Inflammatory macrophage (primary cell): Measurements from ENCODE around the gene SLC35E2B.

Experiments
- DNase-seq, 2 donors: peaks; one replicate each; pipeline ENCODE4 v3.0.0-alpha.2; 2020 to 2022

SLC35E2B gene

GRCh38 chr1:1623181-1623630, 69.4 kb downstream of the SLC35E2B start:
- no peak for DNase-seq

GRCh38 chr1:1622788-1623094, 69.9 kb downstream of the SLC35E2B start:
- DNase-seq: no peak

- DNase-seq: no peak
Observed at GRCh38 chr1:1622010-1622787, 70.4 kb downstream of the SLC35E2B start.

GRCh38 chr1:1621173-1622009, 71.2 kb downstream of the SLC35E2B start:
- no peak for DNase-seq

GRCh38 chr1:1620433-1621139, 72.0 kb downstream of the SLC35E2B start:
- DNase-seq: no peak

GRCh38 chr1:1619917-1620361, 72.7 kb downstream of the SLC35E2B start:
- peak; percentile 6 to 35 for DNase-seq

- no peak for DNase-seq
Observed at GRCh38 chr1:1618396-1619068, 74.1 kb downstream of the SLC35E2B start.

- DNase-seq: no peak
Observed at GRCh38 chr1:1617925-1618324, 74.7 kb downstream of the SLC35E2B start.

- no peak for DNase-seq
Observed at GRCh38 chr1:1617516-1617915, 75.1 kb downstream of the SLC35E2B start.

- no peak for DNase-seq
Observed at GRCh38 chr1:1616838-1617237, 75.8 kb downstream of the SLC35E2B start.

- DNase-seq: peak; percentile 14 to 58
Observed at GRCh38 chr1:1616045-1616790, 76.4 kb downstream of the SLC35E2B start.

- DNase-seq: peak; percentile 97 to 98
Observed at GRCh38 chr1:1615256-1616044, 77.1 kb downstream of the SLC35E2B start, which contains the start of gene MIB2. MIB2 (plus strand) TSS chr1:1615500; CDS start chr1:1623453, 7,953 bp downstream.

- no peak for DNase-seq
Observed at GRCh38 chr1:1614954-1615255, 77.7 kb downstream of the SLC35E2B start.

- DNase-seq: peak; percentile 96 to 97
Observed at GRCh38 chr1:1614204-1614953, 78.2 kb downstream of the SLC35E2B start.

GRCh38 chr1:1613509-1614082, 79.0 kb downstream of the SLC35E2B start:
- no peak for DNase-seq

- DNase-seq: no peak
Observed at GRCh38 chr1:1612104-1612400, 80.5 kb downstream of the SLC35E2B start.

- DNase-seq: no peak
Observed at GRCh38 chr1:1610796-1611195, 81.8 kb downstream of the SLC35E2B start.

- DNase-seq: peak; percentile 5 to 32
Observed at GRCh38 chr1:1609822-1610485, 82.6 kb downstream of the SLC35E2B start.
